Left hindlimb (tissue), 1 donor: ENCODE data around the gene SPTLC2.
A peak's percentile ranks its signal among the peaks of the same experiment; 100 is the strongest.
"Not testable (repeated sequence)": the region's sequence is repeated elsewhere in the genome, so short reads cannot be mapped to it uniquely, and the experiment has no call there.

Experiments
- DNase-seq: peaks from one replicate; pipeline ENCODE4 v3.0.0-alpha.2; 2018

The SPTLC2 gene, protein sequence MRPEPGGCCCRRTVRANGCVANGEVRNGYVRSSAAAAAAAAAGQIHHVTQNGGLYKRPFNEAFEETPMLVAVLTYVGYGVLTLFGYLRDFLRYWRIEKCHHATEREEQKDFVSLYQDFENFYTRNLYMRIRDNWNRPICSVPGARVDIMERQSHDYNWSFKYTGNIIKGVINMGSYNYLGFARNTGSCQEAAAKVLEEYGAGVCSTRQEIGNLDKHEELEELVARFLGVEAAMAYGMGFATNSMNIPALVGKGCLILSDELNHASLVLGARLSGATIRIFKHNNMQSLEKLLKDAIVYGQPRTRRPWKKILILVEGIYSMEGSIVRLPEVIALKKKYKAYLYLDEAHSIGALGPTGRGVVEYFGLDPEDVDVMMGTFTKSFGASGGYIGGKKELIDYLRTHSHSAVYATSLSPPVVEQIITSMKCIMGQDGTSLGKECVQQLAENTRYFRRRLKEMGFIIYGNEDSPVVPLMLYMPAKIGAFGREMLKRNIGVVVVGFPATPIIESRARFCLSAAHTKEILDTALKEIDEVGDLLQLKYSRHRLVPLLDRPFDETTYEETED

DNA sequence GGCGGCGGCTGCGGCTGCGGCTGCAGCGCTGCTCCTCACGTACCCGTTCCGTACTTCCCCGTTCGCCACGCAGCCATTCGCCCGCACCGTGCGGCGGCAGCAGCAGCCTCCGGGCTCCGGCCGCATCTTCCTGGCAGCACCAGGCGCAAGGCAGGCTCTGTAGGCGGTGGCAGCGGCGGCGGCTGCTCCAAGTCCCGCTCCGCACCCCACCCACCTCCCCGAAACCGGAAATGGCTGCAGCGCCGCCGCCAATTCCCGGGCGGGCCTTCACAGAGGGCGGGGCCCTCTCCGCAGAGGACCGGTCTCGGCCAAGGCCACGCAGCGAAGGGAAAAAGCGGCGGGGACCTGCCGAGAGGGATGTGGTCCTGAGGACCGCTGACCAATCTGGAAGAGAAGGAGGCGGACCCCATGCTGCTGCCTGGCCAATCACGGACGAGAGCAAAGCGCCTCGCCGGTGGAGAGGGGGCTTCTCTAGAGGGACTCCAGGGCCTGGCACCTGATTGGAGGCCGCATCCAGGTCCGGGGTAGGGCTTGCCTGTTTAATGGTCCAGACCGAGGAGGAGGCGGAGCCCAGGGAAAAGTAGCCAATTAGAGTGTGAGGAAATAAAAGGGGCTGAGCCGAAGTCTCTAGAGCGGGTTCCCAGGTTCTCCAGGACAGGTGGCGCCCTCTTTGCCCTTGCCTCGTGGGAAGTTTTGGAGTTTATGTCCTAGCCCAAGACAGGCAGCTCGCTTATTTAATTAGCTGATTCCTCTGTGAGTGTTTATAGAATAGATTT lies at the start of gene SPTLC2:
TSS of gene SPTLC2 (minus strand) at position 184 of the 776 bp plus-strand sequence. CDS start at position 126, 58 bp downstream.
- peak; percentile 99 for DNase-seq

DNA sequence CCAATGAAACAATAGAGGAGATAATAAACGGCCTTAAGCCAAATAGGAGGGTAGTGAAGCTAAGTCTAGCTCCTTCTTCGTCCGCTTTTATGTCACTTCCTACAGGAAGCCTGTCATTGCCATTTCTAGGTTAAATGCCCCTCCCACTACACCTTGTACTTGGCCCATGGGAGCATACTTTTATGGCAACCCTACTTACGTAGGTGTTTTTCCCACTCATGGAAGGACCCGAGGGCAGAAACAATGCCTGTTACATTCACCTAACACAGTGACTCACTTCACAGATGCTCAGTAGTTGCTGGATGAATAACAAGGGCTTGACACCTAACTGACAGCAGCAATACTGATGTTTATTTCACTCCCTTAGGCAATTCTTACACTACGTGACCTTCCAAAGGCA lies 46.9 kb upstream of the SPTLC2 start:
- no peak for DNase-seq

DNA sequence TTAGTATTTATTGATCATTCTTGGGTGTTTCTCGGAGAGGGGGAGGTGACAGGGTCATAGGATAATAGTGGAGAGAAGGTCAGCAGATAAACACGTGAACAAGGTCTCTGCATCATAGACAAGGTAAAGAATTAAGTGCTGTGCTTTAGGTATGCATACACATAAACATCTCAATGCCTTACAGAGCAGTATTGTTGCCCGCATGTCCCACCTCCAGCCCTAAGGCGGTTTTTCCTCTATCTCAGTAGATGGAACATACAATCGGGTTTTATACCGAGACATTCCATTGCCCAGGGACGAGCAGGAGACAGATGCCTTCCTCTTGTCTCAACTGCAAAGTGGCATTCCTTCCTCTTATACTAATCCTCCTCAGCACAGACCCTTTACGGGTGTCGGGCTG lies 45.1 kb upstream of the SPTLC2 start:
- not testable (repeated sequence) for DNase-seq

DNA sequence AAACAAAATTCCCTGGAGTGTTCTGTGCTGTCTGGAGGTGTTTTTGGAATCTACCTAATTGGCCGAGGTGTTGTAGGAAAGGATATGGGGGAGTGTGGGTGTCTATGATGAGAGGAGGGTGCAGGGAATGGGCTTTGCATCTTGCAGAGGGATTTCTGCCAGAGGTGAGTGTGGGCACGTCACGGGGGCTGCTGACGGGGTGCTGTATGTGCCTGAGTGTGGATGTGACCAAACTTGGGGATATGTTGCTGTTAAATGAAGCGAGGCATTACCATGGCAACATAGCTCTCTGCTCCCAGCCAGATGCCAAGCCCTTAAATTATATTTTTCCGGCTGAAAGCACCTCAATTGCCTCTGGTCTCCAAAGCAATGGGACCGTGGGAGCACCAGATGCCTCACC lies 44.3 kb upstream of the SPTLC2 start:
- no peak for DNase-seq

DNA sequence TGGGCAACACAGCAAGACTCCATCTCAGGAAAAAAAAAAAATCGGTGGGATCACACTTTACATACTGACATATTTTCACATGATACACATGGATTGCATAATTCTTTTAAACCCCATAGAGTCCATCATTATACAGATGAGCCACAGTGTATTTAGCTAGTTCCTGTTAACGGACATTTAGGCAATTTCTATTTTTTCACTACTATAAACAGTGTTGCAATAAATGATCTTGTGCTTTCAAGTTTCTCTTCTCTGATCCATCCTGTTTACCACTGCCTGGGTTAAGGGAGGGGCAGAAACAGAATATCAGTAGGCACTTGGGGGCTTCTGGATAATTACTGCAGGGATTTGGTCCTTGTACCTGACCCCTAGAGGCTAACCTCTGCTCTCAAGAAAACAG lies 43.4 kb upstream of the SPTLC2 start:
- DNase-seq, result no peak

DNA sequence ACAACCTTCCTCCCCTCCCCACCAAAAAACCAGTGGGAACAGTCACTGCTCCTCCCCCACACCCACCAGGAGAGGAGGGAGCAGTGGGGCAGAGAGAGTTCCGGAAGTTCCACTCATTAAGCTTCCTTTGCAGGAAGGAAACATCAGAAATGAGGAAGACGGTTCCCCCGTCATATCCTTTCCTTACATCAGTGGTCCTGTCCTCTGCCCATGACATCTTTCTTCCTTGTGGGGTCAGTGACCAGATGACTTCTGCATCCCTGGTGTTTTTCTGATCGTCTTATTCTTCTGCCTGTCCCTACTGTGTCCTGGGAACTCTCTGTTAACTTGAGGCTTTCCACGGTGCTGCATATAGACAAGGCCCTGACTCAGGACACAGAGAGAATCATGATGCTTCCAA lies 40.8 kb upstream of the SPTLC2 start:
- no peak for DNase-seq

DNA sequence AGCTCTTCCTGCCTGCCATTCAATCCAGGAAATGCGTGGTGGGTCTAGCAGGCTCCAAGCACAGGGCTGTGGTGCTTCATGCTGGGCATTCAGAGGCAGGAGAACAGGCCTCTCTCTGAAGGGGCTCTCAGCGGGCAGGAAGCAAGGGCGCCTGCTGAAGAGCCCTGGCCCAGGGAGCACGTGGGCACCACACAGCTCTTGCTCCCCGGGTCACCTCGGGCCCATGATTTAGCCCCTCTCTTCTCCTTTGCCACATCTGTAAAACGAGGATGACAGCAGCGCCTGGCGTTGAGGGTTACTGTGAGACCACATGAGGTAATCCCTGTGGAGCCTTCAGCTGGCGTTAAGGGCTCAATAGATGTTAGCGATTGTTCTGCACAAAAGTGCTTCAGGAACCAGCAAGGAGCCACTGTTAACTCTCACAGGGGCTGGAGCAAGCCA lies 37.6 kb upstream of the SPTLC2 start:
- DNase-seq, result no peak

DNA sequence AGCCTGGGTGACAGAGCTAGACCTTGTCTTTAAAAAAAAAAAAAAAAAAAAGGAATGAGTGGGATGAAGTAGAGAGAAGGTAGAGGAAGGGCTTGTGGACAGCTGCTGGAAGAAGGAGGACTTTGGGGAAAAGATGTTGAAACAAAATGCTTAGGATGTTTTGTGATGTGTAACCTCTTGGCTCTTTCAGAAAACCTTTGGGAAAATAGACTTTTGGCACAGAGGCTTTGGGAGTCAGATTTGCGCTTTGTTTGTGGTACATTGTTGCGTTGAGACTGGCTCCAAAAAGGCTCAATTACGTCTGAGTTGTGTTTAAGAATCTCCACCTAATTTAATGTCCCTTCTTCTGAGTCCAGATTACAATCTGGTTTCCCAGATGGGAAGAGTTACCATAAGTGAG lies 32.9 kb upstream of the SPTLC2 start:
- DNase-seq, result no peak

DNA sequence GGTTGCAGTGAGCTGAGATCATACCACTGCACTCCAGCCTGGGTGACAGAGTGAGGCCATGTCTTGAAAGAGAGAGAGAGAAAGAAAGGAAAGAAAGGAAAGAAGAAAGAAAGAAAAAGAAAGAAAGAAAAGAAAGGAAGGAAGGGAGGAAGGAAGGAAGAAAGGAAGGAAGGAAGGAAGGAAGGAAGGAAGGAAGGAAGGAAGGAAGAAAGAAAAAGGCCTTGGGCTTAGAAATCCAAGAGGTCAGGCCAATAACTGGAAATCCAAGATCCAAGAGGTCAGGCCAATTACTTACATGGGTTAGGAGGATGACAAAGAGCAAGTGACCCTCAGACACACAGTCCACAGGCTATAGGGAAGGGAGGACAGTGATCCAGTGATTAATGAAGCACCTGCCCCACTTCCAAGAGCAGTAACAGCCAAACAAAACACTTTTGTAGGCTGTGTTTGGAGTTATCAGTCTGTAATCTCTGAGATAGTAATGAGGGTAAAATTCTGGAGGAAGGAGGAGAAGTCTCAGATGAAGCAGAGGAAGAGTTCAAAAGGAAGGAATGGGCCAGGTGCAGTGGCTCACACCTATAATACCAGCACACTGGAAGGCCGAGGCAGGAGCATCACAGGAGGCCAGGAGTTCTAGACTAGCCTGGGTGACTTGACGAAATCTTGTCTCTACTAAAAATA lies 32.2 kb upstream of the SPTLC2 start:
- DNase-seq, result no peak

DNA sequence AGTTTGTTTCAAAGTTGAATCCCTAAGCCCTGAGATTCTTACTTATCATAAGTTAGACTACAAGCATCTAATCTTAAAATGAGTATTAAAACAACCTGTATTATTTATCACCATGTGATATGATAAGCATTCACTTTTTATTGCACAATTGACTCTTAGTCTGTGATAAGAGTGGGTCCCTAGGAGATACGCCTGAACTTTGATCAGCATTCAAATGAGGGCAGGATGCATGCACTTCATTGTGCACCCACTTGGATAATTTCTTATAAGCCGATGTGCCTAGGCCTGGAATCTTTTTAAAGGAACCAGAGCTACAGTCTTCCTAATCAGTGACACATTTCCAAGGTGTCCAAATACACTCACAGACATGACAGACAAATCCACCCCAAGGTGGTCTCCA lies 31.4 kb upstream of the SPTLC2 start:
- DNase-seq, result no peak

DNA sequence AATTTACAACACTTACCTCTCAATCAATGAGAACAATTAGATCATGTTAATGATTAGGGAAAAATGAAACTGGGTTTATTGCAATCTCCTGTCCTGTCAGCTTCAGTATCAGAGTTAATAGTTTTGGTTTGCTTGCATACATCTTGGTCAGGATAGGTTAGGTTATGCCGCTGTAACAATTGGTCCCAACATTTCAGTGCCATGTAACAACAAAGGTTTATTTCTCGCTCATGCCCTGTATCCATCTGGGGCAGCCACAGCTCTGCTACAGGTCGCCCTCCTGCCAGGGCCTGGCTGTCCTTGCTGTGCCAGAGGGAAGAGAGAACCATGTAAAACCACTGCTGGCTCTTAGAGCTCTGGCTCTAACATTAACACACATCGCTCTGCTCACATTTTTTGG lies 30.5 kb upstream of the SPTLC2 start:
- no peak for DNase-seq

DNA sequence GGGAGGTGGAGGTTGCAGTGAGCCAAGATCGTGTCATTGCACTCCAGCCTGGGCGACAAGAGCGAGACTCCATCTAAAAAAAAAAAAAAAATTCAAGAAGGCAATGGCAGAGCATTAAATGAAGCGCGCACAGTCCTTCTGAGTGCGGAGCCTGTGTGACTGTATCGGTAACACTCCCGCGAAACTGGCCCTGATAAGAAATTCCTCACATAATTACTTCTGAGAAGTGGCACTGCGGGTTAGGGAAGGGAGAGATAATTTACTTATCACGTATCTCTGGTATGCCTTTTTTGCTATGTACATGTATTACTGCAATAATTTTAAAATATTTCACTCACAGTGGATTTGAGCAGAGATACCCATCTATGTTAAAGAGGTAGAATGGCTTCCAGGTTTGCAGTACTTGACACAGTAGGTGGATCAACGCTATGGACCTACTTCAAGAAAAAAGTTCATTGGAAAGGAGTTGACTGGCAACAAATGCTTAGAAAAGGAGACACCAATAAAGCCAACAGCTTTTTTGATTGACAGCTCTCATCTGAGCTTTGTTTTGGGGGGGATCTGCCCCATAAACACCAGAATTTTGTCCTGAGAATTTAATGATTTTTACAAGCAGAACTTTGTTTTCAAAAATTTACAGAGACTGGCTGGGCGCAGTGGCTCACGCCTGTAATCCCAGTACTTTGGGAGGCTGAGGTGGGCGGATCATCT lies 29.2 kb upstream of the SPTLC2 start:
- no peak for DNase-seq

DNA sequence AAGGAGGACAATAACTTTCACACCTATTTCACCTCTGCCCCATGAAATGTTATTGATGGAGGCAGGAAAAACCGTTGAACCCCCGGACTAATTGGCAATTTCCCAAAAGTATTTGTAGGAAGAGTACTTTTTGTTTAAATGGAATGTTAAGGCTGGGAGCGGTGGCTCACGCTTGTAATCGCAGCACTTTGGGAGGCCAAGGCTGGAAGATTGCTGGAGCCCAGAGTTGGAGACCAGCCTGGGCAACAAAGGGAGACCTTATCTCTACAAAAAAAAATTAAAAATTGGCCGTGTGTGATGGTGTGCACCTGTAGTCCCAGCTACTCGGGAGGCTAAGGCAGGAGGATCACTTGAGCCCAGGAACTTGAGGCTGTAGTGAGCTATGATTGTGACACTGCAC lies 26.0 kb upstream of the SPTLC2 start:
- no peak for DNase-seq

DNA sequence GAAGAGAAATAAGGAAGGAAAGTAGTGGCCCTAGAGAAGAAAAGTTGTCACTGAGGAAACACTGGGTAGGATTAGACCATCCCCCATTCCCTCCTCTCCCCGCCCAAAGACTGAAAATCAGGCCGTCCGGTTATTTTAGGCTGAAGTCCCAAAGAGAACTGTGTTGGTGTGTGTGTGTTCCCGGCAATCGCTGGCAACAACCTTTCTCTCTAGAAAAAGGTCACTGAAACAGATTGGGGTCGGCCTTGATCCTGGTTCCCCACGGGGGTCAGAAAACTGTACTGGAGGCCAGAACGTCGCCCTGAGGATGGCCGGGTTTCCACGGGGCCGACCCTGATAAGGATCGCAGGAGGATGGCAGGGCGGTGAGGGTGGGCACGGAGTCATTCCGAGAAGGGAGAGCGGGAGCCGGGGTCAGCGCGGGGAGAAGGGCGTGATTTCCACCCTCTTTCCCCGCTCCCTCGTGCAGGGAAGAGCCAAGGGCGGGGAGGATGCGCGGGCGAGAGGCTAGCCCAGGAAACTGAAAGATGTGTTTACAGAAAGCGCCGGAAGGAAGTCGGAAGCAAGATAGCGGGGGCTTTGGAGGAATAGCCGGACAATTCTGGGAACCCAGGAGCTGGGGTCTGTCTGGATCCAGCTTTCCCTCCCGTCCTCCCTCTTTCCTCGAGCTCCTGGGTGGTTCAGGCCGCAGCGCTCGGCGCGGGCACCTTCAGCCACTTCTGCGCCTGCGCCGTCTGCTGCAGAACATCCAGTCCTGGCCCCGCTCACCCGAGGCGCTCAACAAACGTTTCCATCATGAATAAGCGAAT lies 25.3 kb upstream of the SPTLC2 start:
- DNase-seq, result peak; percentile 75

DNA sequence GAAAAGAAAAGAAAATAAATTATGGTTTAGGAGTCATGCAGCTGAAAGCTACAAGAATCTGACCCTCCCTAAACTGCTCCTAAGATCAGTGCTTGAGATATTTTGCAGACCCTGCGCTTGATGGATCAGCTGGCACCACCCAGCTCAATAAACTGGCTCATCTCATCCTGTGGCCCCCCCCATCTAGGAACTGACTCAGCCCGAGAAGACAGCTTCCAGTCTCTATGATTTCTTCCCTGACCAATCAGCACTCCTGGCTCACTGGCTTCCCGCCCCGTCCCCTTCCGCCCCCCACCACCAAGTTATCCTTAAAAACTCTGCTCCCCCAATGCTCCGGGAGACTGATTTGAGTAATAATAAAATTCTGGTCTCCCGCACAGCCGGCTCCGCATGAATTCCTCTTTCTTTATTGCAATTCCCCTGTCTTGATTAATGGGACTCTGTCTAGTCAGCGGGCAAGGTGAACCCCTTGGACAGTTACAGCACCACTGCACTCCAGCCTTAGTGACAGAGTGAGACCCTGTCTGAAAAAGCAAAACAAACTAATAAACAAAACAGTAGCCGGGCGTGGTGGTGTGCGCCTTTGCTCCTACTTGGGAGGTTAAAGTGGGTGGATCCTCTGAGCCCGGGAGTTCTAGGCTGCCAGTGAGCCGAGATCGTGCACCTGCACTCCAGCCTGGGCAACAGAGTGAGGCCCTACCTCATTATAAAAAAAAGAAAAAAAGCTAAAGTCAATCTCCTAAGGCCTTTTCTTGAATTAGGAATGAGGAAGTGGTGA lies 24.5 kb upstream of the SPTLC2 start:
- no peak for DNase-seq

DNA sequence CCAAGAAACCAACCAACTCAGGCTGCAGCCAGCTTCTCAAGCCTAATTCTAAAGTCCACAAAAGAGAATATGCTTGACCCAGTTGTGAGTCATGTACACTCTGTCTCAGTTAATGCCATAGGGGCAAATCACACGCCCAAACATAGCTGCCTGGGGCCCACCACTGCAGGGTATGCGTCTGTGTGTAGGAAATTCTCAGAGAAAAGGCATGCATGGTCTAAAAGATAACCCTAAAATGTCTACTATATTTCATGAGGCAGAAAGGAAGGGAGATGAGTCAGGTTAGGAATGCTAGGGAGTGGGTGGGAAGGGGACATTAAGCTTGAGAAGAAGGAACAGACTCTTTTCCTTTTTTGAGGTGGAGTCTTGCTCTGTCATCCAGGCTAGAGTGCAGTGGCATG lies 22.3 kb upstream of the SPTLC2 start:
- no peak for DNase-seq

DNA sequence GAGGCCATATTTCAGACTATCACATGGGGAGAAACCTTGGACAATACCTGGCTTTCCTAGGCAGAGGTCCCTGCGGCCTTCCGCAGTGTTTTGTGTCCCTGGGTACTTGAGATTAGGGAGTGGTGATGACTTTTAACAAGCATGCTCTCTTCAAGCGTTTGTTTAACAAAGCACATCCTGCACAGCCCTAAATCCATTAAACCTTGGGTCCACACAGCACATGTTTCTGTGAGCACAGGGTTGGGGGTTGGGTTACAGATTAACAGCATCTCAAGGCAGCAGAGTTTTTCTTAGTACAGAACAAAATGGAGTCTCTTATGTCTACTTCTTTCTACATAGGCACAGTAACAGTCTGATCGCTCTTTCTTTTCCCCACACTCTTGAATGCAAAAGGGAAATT lies 19.4 kb upstream of the SPTLC2 start:
- DNase-seq, result not testable (repeated sequence)

DNA sequence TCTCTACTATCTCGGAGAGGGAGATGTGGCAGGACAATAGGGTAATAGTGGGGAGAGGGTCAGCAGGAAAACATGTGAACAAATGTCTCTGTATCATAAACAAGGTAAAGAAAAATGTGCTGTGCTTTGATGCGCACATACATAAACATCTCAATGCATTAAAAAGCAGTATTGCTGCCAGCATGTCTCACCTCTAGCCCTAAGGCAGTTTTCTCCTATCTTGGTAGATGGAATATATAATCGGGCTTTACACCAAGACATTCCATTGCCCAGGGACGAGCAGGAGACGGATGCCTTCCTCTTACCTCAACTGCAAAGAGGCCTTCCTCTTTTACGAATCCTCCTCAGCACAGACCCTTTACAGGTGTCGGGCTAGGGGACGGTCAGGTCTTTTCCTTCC lies 19.0 kb upstream of the SPTLC2 start:
- DNase-seq, result not testable (repeated sequence)

DNA sequence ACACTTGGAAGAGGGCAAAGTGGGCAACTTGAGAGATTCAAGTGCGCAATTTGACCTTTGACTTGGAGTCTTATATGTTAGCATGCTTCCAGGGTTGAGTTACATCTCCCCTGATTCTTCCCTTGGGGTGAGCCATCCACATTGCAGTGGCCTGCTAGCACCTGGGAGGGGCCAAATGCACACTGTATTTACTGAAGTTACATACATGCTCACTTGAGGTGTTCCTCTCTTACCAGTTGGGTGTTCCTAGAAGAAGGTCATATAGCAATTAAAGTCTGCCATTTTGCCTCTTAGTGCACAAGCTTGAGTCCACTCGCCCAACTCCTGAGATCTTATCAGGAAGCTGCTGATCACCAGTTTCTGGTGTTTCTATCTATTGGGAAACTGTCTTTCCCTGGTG lies 13.7 kb upstream of the SPTLC2 start:
- DNase-seq, result no peak

DNA sequence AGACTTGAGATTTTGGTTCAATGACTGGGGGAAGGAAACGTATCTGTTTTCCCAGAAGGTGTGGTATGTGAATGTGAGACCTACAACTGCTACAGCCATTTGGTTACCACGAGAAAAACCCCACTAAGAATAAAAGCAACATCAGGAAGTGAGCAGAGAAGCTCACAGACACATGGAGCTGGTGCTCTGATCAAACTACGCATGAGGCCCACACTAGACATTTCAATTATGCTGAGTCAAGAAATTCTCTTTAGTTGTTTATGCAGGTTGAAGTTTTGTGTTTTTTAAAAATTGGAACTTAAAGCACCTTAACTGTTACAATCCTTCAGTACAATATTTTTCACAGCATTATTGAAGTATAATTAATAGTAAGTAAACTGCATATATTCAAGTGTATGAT lies 8.9 kb upstream of the SPTLC2 start:
- DNase-seq, result no peak

DNA sequence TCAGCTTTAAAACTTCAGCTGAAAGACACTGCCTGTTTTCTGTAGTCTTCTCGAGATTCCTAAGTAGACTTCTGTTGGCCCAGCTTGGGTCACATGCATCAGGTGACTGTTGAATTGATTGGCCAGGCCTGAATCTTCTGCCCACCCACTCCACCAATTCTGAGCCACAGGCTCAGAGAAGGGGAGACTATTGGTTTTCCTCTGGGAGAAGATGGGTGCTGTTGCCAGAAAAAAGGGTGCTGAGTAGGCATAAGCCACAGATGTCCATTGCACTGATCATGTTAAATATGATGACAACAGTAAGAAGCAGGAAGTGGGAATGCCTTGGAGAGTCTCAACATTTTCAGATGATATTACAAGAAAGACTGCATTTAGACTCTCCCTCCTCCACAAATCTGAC lies 6.8 kb upstream of the SPTLC2 start:
- no peak for DNase-seq
